Stomach (tissue), 9 donors: ENCODE measurements around the gene CDK17. TPM values are rescaled to one million over a fixed set of nuclear protein-coding genes. Genes with fewer than 3 reads are reported as not detected.

ENCODE experiments used
- DNase-seq, 2 donors: peaks; one replicate each; pipeline versions ENCODE4 v3.0.0 to v3.0.0-alpha.2; 2013 to 2019
- H3K27ac ChIP-seq, 5 donors: fragments of 200-600 bp in 4 of 5; sonication (generic) in 4 of 5; one replicate each; pipeline ENCODE4 v1.5.1; 2013 to 2019; ENCODE audit warnings: mild to moderate bottlenecking in 1 of 5, moderate library complexity in 1 of 5
- H3K27me3 ChIP-seq, 3 donors: fragments of 200-600 bp; sonication (generic); one replicate each; pipeline ENCODE4 v1.5.1; 2017 to 2019; ENCODE audit warnings: mixed run types in 1 of 3
- H3K36me3 ChIP-seq, 4 donors: fragments of 200-600 bp; sonication (generic); 1 replicate in 3 of 4; 2 replicates in 1 of 4; pipeline ENCODE4 v1.5.1; 2016 to 2019
- H3K4me1 ChIP-seq, 4 donors: fragments of 200-600 bp; sonication (generic); one replicate each; pipeline ENCODE4 v1.5.1; 2016 to 2019
- H3K4me3 ChIP-seq, 4 donors: fragments of 200-600 bp; sonication (generic) in 3 of 4; one replicate each; pipeline ENCODE4 v1.5.1; 2016 to 2019; ENCODE audit warnings: mild to moderate bottlenecking in 1 of 4
- H3K9me3 ChIP-seq, 4 donors: fragments of 200-600 bp; sonication (generic); one replicate each; pipeline ENCODE4 v1.5.1; 2016 to 2019
- CTCF ChIP-seq, 7 experiments: fragments of 450-650 bp in 4 of 7; fragments of 200-600 bp in 3 of 7; sonication (generic) in 3 of 7; IDR thresholded peaks; one replicate each; pipeline ENCODE4 v1.5.1; 2016 to 2019; ENCODE audit warnings: antibody characterized with exemption in 7 of 7, control low read depth in 2 of 7, mild to moderate bottlenecking in 1 of 7
- EP300 ChIP-seq: sonication (generic); formaldehyde crosslinking; IDR thresholded peaks from one replicate; pipeline ENCODE4 v1.6.1; 2017; ENCODE audit warnings: antibody characterized with exemption
- POLR2A ChIP-seq, 4 donors: fragments of 450-650 bp; IDR thresholded peaks; one replicate each; pipeline ENCODE4 v1.6.1; 2016; ENCODE audit warnings: antibody characterized with exemption in 4 of 4, control low read depth in 2 of 4, mild to moderate bottlenecking in 1 of 4, moderate library complexity in 1 of 4
- POLR2AphosphoS5 ChIP-seq, 3 donors: sonication (generic); formaldehyde crosslinking; IDR thresholded peaks; one replicate each; pipeline ENCODE4 v1.6.1; 2016; ENCODE audit warnings: antibody characterized with exemption in 3 of 3
- WGBS, 5 donors: extraction: QIAGEN DNeasy Blood & Tissue Kit in 3 of 5; methylation state at CpG; one replicate each; pipeline versions ENCODE4 v1.1.5 to v1.1.7; 2013 to 2018; 5-methylcytosine and 5-hydroxymethylcytosine counted together
- intact Hi-C: fragments of 100-400 bp; cut with DNase I; formaldehyde crosslinking; loops from one replicate; pipeline ENCODE4 v1.15.1; 2023; ENCODE audit warnings: low total_unique reads
- polyA plus RNA-seq, 3 donors: library from polyadenylated mRNA; stranded (reverse); fragments of 200-250 nt; gene quantifications; one replicate each; pipeline ENCODE4 v1.2.3, GENCODE V29; 2013
- total RNA-seq, 5 donors: library from RNA; depleted of rRNA; stranded (reverse); fragments of >200 nt; gene quantifications; one replicate each; pipeline versions ENCODE4 v1.1.0 to v1.2.3, GENCODE V29; 2014 to 2016
- donor health status: healthy with polysubstance abuse.
- donor health status: Bipolar disorder and iron deficiency.
- donor health status: healthy.

The CDK17 gene
- total and polyA plus RNA-seq, 8 donors: 5.4 to 137 (median 40.5) TPM

- 48 to 68% (median 55%) methylated on average over 2 of the region's 2 CpGs for WGBS, 5 donors
- no peak for TF ChIP-seq CTCF (IDR thresholded peaks at IDR 0.05)
- TF ChIP-seq EP300: no peak
- TF ChIP-seq POLR2AphosphoS5 (IDR thresholded peaks at IDR 0.05): no peak
- TF ChIP-seq POLR2A (IDR thresholded peaks at IDR 0.05): no peak
Observed at GRCh38 chr12:96334502-96334901, 65.7 kb downstream of the CDK17 start.

GRCh38 chr12:96329545-96329944, 70.7 kb downstream of the CDK17 start:
- H3K9me3 ChIP-seq: no peaks in the 10 kb centered on the region
- no peak overlapping the region for H3K4me3 ChIP-seq
- no peak for DNase-seq
- peaks cover 0 to 22% (median 11%) of the 10 kb centered on the region in 4 donors for H3K36me3 ChIP-seq
- H3K27ac ChIP-seq: no peak overlapping the region
- peaks cover 0 to 16% (median 7%) of the 10 kb centered on the region in 4 donors for H3K4me1 ChIP-seq
- intact Hi-C loops: no loop called here
- 81 to 89% (median 85%) methylated on average over 3 of the region's 3 CpGs for WGBS, 5 donors
- H3K27me3 ChIP-seq: no peaks in the 10 kb centered on the region
- TF ChIP-seq POLR2AphosphoS5 (IDR thresholded peaks at IDR 0.05): no peak
- TF ChIP-seq EP300: no peak
- no peak for TF ChIP-seq CTCF (IDR thresholded peaks at IDR 0.05)
- TF ChIP-seq POLR2A (IDR thresholded peaks at IDR 0.05): no peak

More at GRCh38 chr12:96334502-96334901, 65.7 kb downstream of the CDK17 start:
- Histone ChIP-seq H3K36me3 (peaks cover 0 to 22% (median 11%) of the 10 kb centered on the region in 4 donors), H3K4me3 (no peak overlapping the region), H3K27me3 (no peaks in the 10 kb centered on the region), H3K9me3 (peaks cover 0 to 7% (median 0%) of the 10 kb centered on the region in 4 donors), H3K27ac (no peak overlapping the region), H3K4me1 (peaks cover 0 to 33% (median 9%) of the 10 kb centered on the region in 4 donors)
- DNase-seq: no peak
- intact Hi-C loops: no loop called here

GRCh38 chr12:96329018-96329417, 71.2 kb downstream of the CDK17 start:
- Histone ChIP-seq H3K36me3 (peaks cover 0 to 23% (median 13%) of the 10 kb centered on the region in 4 donors), H3K9me3 (no peaks in the 10 kb centered on the region), H3K4me3 (no peak overlapping the region), H3K27me3 (no peaks in the 10 kb centered on the region), H3K4me1 (peaks cover 0 to 11% (median 5%) of the 10 kb centered on the region in 4 donors), H3K27ac (no peak overlapping the region)
- 91 to 100% (median 95%) methylated on average over 2 of the region's 2 CpGs for WGBS, 5 donors
- DNase-seq: no peak
- TF ChIP-seq EP300 (no peak), POLR2AphosphoS5 (IDR thresholded peaks at IDR 0.05) (no peak), CTCF (IDR thresholded peaks at IDR 0.05) (no peak), POLR2A (IDR thresholded peaks at IDR 0.05) (no peak)
- intact Hi-C loops: no loop called here

GRCh38 chr12:96327889-96328288, 72.3 kb downstream of the CDK17 start:
- no peak overlapping the region for H3K4me3 ChIP-seq
- H3K27ac ChIP-seq: no peak overlapping the region
- TF ChIP-seq POLR2AphosphoS5 (IDR thresholded peaks at IDR 0.05) (no peak), POLR2A (IDR thresholded peaks at IDR 0.05) (no peak), CTCF (IDR thresholded peaks at IDR 0.05) (no peak), EP300 (no peak)
- 81 to 93% (median 87%) methylated on average over 3 of the region's 3 CpGs for WGBS, 5 donors
- H3K4me1 ChIP-seq: peaks cover 0 to 8% (median 0%) of the 10 kb centered on the region in 4 donors
- intact Hi-C loops: no loop called here
- no peak for DNase-seq
- H3K9me3 ChIP-seq: no peaks in the 10 kb centered on the region
- peaks cover 0 to 24% (median 22%) of the 10 kb centered on the region in 4 donors for H3K36me3 ChIP-seq
- no peaks in the 10 kb centered on the region for H3K27me3 ChIP-seq
